PC-9 (cell line): Measurements from ENCODE around the gene RTP5. TPM values are rescaled to one million over a fixed set of nuclear protein-coding genes. Genes with fewer than 3 reads are reported as not detected.

Experiments used
- BruUV-seq: library from RNA; stranded (reverse); fragments of 400-500 nt; replicated peaks from 2 replicates; lab custom pipeline; 2021; lab: Mats Ljungman, UMichigan
- CTCF ChIA-PET: fragments of 300-600 bp; sonication (Branson Sonifier 250); formaldehyde crosslinking; loops from one replicate; lab custom pipeline; 2022; ENCODE audit warnings: antibody characterized with exemption; lab: Charles Lee
- POLR2A ChIA-PET: fragments of 300-600 bp; sonication (Branson Sonifier 250); formaldehyde crosslinking; loops from one replicate; lab custom pipeline; 2022; ENCODE audit warnings: antibody characterized with exemption; ENCODE audit not compliant: unreplicated experiment; lab: Charles Lee
- DNase-seq, 2 experiments: peaks; one replicate each; pipeline versions ENCODE4 v3.0.0 to v3.0.0-alpha.2; 2015 to 2022; ENCODE audit warnings: mixed read lengths in 1 of 2
- H2AFZ ChIP-seq: fragments of 200-600 bp; sonication (generic); 2 replicates; pipeline ENCODE4 v1.8.1; 2017; ENCODE audit warnings: antibody characterized with exemption
- H3F3A ChIP-seq: fragments of 200-600 bp; sonication (generic); 2 replicates; pipeline ENCODE4 v1.8.1; 2017; ENCODE audit warnings: antibody characterized with exemption, mild to moderate bottlenecking, low read depth; ENCODE audit not compliant: insufficient read depth
- H3K27ac ChIP-seq: fragments of 200-600 bp; sonication (generic); 2 replicates; pipeline ENCODE4 v1.6.1; 2016; ENCODE audit warnings: mixed run types
- H3K27me3 ChIP-seq: fragments of 200-600 bp; sonication (generic); 2 replicates; pipeline ENCODE4 v1.6.1; 2016; ENCODE audit warnings: low read depth, mixed run types; ENCODE audit not compliant: insufficient read depth
- H3K36me3 ChIP-seq: fragments of 200-600 bp; sonication (generic); 2 replicates; pipeline ENCODE4 v1.6.1; 2016; ENCODE audit warnings: low read depth, mixed run types
- H3K4me1 ChIP-seq: fragments of 200-600 bp; sonication (generic); replicated peaks from 2 replicates; pipeline ENCODE4 v1.6.1; 2016; ENCODE audit warnings: mixed run types; ENCODE audit not compliant: insufficient read depth
- H3K4me2 ChIP-seq: fragments of 200-600 bp; sonication (generic); 2 replicates; pipeline ENCODE4 v1.6.1; 2017; ENCODE audit warnings: mixed run types
- H3K4me3 ChIP-seq: fragments of 200-600 bp; sonication (generic); 2 replicates; pipeline ENCODE4 v1.6.1; 2016; ENCODE audit warnings: mixed run types
- H3K79me2 ChIP-seq: fragments of 200-600 bp; sonication (generic); 2 replicates; pipeline ENCODE4 v1.6.1; 2017; ENCODE audit warnings: low read depth, mixed run types
- H3K9me2 ChIP-seq: fragments of 200-600 bp; sonication (generic); 2 replicates; pipeline ENCODE4 v1.8.1; 2017; ENCODE audit warnings: mild to moderate bottlenecking; ENCODE audit not compliant: insufficient read depth
- H3K9me3 ChIP-seq: fragments of 200-600 bp; sonication (generic); 2 replicates; pipeline ENCODE4 v1.8.1; 2016; ENCODE audit warnings: low read depth; ENCODE audit not compliant: insufficient read depth
- H4K20me1 ChIP-seq: fragments of 200-600 bp; sonication (generic); 2 replicates; pipeline ENCODE4 v1.8.1; 2017; ENCODE audit not compliant: insufficient read depth
- CTCF ChIP-seq: fragments of 200-600 bp; sonication (generic); conservative IDR thresholded peaks from 2 replicates; pipeline ENCODE4 v1.6.1; 2017; ENCODE audit warnings: mixed run types, antibody characterized with exemption, mild to moderate bottlenecking, moderate library complexity
- EZH2 ChIP-seq: fragments of 200-600 bp; sonication (generic); IDR thresholded peaks from 2 replicates; pipeline ENCODE4 v1.8.0; 2017; ENCODE audit warnings: antibody characterized with exemption, low read depth
- intact Hi-C: fragments of 100-400 bp; cut with micrococcal nuclease; formaldehyde crosslinking; loops from one replicate; pipeline ENCODE4 v1.10.0; 2022; ENCODE audit not compliant: unreplicated experiment
- total RNA-seq: library from RNA; stranded (reverse); gene quantifications from 2 replicates; pipeline ENCODE4 v1.2.3, GENCODE V29; 2021

The RTP5 gene
- total RNA-seq, 1 experiment from 2014 or later, result not detected

- H3K79me2 ChIP-seq, result no peaks in the 10 kb centered on the region
- no peak overlapping the region for H3K4me2 ChIP-seq
- H3K4me1 ChIP-seq, result no peaks in the 10 kb centered on the region
- no peaks in the 10 kb centered on the region for H3K9me2 ChIP-seq
- H3K4me3 ChIP-seq, result no peak overlapping the region
- BruUV-seq, result no TSS peak
- H3K9me3 ChIP-seq, result no peaks in the 10 kb centered on the region
- ChIA-PET POLR2A (interaction anchor here (0.6 kb wide), 1 partner anchor 132 kb away, joined by 5 read pairs; no protein-coding TSS in a partner anchor), CTCF (interaction anchor here (1.1 kb wide), 1 partner anchor 11 kb away, joined by 3 read pairs; no protein-coding TSS in a partner anchor)
- peaks cover 25% of the 10 kb centered on the region; the same call in 1 of the 2 replicates for H3F3A ChIP-seq
- intact Hi-C loops, result no loop called here
- no peak for DNase-seq
- H4K20me1 ChIP-seq, result no peaks in the 10 kb centered on the region
- no peak overlapping the region for H3K27ac ChIP-seq
- TF ChIP-seq CTCF, result no peak
- no peak for TF ChIP-seq EZH2
- H3K27me3 ChIP-seq, result peaks cover 56% of the 10 kb centered on the region
- H3K36me3 ChIP-seq, result no peaks in the 10 kb centered on the region
- no peak overlapping the region for H2AFZ ChIP-seq
These were observed 2.5 kb upstream of the RTP5 start for GRCh38 chr2:241866790-241867645.

DNA sequence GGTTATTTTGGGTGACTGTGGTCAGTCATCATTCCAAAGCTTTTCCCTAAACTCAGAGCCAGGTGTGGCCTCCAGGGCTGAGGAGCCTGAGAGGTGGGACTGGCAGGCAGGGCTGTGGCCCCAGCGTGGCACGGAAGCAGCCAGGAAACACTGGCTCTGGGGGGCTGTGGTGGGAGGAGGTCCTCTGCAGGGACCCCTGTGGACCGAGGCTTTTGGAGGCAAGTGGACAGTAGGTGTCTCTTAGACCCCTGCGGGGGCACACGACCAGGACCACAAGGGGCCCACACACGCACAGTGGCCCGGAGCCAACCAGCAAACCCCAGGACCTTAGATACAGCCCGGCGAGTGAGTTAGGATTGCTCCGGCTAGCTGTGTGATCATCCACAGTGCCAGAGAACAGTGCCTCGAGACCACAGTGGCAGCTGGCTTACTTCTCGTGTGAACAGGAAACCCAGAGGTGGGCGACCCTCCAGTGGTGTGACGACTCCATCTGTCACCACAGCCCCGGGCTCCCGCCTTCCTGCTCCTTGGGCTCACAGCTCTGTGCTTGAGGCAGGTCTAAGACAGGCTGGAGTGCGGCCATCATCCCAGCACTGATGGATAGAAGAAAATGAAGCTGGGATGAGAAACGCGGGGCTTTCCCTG lies 1.6 kb upstream of the RTP5 start:
- Histone ChIP-seq H3K79me2 (no peaks in the 10 kb centered on the region), H3K27me3 (peaks cover 62% of the 10 kb centered on the region)

More for the DNA sequence above, 1.6 kb upstream of the RTP5 start:
- no peaks in the 10 kb centered on the region for H3K36me3 ChIP-seq
- no peak overlapping the region for H3K4me2 ChIP-seq
- no peak overlapping the region for H2AFZ ChIP-seq
- TF ChIP-seq CTCF, result no peak
- TF ChIP-seq EZH2, result no peak
- H4K20me1 ChIP-seq, result no peaks in the 10 kb centered on the region
- no TSS peak for BruUV-seq
- ChIA-PET CTCF (interaction anchor here (0.6 to 1.2 kb wide), 3 partner anchors 10 to 134 kb away, joined by 3 to 5 read pairs (median 3); partner anchors contain the start of gene D2HGDH), POLR2A (interaction anchor here (0.6 kb wide), 1 partner anchor 133 kb away, joined by 5 read pairs; no protein-coding TSS in a partner anchor)
- no peaks in the 10 kb centered on the region for H3K9me2 ChIP-seq
- H3K4me3 ChIP-seq, result no peak overlapping the region
- peaks cover 25% of the 10 kb centered on the region; the same call in 1 of the 2 replicates for H3F3A ChIP-seq
- H3K27ac ChIP-seq, result no peak overlapping the region
- no peaks in the 10 kb centered on the region for H3K4me1 ChIP-seq
- no peaks in the 10 kb centered on the region for H3K9me3 ChIP-seq
- DNase-seq, result no peak
- intact Hi-C loops, result no loop called here
